ENCODE results near the gene SIPA1L3.

Gene SIPA1L3

DNA sequence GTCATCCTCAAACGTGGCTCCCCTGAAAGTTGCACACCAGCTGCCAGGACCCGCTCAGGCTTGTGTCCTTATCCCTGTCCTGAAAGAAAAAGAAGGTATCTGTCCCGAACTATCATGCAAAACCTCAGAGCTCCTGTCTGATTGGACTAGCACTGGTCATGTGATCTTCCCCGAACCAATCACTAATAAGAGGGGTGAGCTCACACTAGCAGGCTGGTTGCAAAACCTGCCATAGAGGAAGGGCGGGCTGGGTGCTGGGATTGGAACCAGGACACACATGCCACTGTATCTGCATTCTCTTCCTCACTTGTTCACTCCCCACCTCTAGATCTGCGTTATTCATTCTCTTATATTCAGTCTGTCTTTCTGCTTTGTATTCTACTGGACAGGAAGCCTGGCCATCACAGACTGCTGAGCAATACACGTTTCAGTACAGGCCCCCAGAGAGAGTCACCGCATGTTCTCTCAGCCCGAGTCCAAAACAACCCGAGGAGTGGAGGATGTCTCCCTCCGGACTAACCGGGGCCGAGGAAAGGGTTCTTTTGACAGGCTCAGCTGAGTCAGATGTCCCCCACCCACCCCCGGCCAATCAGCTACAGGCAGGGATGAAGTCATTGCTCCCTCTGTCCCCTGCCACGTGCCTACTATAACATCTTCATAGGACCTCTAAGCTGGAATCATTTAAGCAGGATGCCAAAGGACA lies 97.7 kb downstream of the SIPA1L3 start (continued):
- no peak for TF ChIP-seq ZNF121 (tag by site-specific recombination; IDR thresholded peaks at IDR 0.05)
- TF ChIP-seq, protein P1, sequence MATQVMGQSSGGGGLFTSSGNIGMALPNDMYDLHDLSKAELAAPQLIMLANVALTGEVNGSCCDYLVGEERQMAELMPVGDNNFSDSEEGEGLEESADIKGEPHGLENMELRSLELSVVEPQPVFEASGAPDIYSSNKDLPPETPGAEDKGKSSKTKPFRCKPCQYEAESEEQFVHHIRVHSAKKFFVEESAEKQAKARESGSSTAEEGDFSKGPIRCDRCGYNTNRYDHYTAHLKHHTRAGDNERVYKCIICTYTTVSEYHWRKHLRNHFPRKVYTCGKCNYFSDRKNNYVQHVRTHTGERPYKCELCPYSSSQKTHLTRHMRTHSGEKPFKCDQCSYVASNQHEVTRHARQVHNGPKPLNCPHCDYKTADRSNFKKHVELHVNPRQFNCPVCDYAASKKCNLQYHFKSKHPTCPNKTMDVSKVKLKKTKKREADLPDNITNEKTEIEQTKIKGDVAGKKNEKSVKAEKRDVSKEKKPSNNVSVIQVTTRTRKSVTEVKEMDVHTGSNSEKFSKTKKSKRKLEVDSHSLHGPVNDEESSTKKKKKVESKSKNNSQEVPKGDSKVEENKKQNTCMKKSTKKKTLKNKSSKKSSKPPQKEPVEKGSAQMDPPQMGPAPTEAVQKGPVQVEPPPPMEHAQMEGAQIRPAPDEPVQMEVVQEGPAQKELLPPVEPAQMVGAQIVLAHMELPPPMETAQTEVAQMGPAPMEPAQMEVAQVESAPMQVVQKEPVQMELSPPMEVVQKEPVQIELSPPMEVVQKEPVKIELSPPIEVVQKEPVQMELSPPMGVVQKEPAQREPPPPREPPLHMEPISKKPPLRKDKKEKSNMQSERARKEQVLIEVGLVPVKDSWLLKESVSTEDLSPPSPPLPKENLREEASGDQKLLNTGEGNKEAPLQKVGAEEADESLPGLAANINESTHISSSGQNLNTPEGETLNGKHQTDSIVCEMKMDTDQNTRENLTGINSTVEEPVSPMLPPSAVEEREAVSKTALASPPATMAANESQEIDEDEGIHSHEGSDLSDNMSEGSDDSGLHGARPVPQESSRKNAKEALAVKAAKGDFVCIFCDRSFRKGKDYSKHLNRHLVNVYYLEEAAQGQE (tag by site-specific recombination; IDR thresholded peaks at IDR 0.05), result peak; percentile 9; the same call in 1 of the 2 replicates
- TF ChIP-seq ZNF175 (tag by site-specific recombination; IDR thresholded peaks at IDR 0.05), result no peak
- peak; percentile 87 for TF ChIP-seq ZNF629 (tag by site-specific recombination; IDR thresholded peaks at IDR 0.05)
- TF ChIP-seq ZNF670 (tag by site-specific recombination; IDR thresholded peaks at IDR 0.05; ENCODE audit: low read depth), result no peak
- no peak for TF ChIP-seq ZNF701 (tag by site-specific recombination; IDR thresholded peaks at IDR 0.05)
- no peak for TF ChIP-seq ZNF211 (tag by site-specific recombination; IDR thresholded peaks at IDR 0.05; ENCODE audit: low read depth)
- TF ChIP-seq YY1 (tag by site-specific recombination; IDR thresholded peaks at IDR 0.05), result no peak
- TF ChIP-seq YY2 (tag by site-specific recombination; IDR thresholded peaks at IDR 0.05), result no peak
- TF ChIP-seq, protein P2, sequence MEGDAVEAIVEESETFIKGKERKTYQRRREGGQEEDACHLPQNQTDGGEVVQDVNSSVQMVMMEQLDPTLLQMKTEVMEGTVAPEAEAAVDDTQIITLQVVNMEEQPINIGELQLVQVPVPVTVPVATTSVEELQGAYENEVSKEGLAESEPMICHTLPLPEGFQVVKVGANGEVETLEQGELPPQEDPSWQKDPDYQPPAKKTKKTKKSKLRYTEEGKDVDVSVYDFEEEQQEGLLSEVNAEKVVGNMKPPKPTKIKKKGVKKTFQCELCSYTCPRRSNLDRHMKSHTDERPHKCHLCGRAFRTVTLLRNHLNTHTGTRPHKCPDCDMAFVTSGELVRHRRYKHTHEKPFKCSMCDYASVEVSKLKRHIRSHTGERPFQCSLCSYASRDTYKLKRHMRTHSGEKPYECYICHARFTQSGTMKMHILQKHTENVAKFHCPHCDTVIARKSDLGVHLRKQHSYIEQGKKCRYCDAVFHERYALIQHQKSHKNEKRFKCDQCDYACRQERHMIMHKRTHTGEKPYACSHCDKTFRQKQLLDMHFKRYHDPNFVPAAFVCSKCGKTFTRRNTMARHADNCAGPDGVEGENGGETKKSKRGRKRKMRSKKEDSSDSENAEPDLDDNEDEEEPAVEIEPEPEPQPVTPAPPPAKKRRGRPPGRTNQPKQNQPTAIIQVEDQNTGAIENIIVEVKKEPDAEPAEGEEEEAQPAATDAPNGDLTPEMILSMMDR (tag by site-specific recombination; IDR thresholded peaks at IDR 0.05), result no peak
- TF ChIP-seq ZFHX2 (tag by site-specific recombination; conservative IDR thresholded peaks at IDR 0.05), result no peak
- no peak for TF ChIP-seq SCRT1 (tag by site-specific recombination; IDR thresholded peaks at IDR 0.05; ENCODE audit: borderline replicate concordance)
- TF ChIP-seq ZNF16 (tag by site-specific recombination; IDR thresholded peaks at IDR 0.05; ENCODE audit: low read depth), result no peak
- peak; percentile 92 for TF ChIP-seq KLF8 (tag by site-specific recombination; IDR thresholded peaks at IDR 0.05)
- no peak for TF ChIP-seq ZNF146 (tag by site-specific recombination; IDR thresholded peaks at IDR 0.05)
- no peak for TF ChIP-seq ZNF664 (tag by site-specific recombination; IDR thresholded peaks at IDR 0.05)
- TF ChIP-seq ZNF132 (tag by site-specific recombination; IDR thresholded peaks at IDR 0.05; ENCODE audit: borderline replicate concordance), result no peak
- no peak for TF ChIP-seq SALL2 (tag by site-specific recombination; IDR thresholded peaks at IDR 0.05; ENCODE audit: borderline replicate concordance)
- TF ChIP-seq ZNF155 (tag by site-specific recombination; IDR thresholded peaks at IDR 0.05), result no peak
- TF ChIP-seq, protein P3, sequence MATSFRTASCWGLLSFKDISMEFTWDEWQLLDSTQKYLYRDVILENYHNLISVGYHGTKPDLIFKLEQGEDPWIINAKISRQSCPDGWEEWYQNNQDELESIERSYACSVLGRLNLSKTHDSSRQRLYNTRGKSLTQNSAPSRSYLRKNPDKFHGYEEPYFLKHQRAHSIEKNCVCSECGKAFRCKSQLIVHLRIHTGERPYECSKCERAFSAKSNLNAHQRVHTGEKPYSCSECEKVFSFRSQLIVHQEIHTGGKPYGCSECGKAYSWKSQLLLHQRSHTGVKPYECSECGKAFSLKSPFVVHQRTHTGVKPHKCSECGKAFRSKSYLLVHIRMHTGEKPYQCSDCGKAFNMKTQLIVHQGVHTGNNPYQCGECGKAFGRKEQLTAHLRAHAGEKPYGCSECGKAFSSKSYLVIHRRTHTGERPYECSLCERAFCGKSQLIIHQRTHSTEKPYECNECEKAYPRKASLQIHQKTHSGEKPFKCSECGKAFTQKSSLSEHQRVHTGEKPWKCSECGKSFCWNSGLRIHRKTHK (tag by site-specific recombination; IDR thresholded peaks at IDR 0.05), result no peak
- peak; percentile 92 for TF ChIP-seq ZNF24 (tag by site-specific recombination; IDR thresholded peaks at IDR 0.05)
- TF ChIP-seq GLIS1 (tag by site-specific recombination; IDR thresholded peaks at IDR 0.05), result peak; percentile 75
- TF ChIP-seq ZNF37A (tag by site-specific recombination; IDR thresholded peaks at IDR 0.05), result no peak
- TF ChIP-seq ZBTB20 (tag by site-specific recombination; IDR thresholded peaks at IDR 0.05), result peak; percentile 98
- TF ChIP-seq, protein P4, sequence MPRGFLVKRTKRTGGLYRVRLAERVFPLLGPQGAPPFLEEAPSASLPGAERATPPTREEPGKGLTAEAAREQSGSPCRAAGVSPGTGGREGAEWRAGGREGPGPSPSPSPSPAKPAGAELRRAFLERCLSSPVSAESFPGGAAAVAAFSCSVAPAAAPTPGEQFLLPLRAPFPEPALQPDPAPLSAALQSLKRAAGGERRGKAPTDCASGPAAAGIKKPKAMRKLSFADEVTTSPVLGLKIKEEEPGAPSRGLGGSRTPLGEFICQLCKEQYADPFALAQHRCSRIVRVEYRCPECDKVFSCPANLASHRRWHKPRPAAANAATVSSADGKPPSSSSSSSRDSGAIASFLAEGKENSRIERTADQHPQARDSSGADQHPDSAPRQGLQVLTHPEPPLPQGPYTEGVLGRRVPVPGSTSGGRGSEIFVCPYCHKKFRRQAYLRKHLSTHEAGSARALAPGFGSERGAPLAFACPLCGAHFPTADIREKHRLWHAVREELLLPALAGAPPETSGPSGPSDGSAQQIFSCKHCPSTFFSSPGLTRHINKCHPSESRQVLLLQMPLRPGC (tag by site-specific recombination; IDR thresholded peaks at IDR 0.05), result peak; percentile 47
- TF ChIP-seq, protein P5, sequence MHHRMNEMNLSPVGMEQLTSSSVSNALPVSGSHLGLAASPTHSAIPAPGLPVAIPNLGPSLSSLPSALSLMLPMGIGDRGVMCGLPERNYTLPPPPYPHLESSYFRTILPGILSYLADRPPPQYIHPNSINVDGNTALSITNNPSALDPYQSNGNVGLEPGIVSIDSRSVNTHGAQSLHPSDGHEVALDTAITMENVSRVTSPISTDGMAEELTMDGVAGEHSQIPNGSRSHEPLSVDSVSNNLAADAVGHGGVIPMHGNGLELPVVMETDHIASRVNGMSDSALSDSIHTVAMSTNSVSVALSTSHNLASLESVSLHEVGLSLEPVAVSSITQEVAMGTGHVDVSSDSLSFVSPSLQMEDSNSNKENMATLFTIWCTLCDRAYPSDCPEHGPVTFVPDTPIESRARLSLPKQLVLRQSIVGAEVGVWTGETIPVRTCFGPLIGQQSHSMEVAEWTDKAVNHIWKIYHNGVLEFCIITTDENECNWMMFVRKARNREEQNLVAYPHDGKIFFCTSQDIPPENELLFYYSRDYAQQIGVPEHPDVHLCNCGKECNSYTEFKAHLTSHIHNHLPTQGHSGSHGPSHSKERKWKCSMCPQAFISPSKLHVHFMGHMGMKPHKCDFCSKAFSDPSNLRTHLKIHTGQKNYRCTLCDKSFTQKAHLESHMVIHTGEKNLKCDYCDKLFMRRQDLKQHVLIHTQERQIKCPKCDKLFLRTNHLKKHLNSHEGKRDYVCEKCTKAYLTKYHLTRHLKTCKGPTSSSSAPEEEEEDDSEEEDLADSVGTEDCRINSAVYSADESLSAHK (tag by site-specific recombination; IDR thresholded peaks at IDR 0.05), result no peak
- TF ChIP-seq, protein P6, sequence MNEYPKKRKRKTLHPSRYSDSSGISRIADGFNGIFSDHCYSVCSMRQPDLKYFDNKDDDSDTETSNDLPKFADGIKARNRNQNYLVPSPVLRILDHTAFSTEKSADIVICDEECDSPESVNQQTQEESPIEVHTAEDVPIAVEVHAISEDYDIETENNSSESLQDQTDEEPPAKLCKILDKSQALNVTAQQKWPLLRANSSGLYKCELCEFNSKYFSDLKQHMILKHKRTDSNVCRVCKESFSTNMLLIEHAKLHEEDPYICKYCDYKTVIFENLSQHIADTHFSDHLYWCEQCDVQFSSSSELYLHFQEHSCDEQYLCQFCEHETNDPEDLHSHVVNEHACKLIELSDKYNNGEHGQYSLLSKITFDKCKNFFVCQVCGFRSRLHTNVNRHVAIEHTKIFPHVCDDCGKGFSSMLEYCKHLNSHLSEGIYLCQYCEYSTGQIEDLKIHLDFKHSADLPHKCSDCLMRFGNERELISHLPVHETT (tag by site-specific recombination; IDR thresholded peaks at IDR 0.05), result no peak; the same call in none of the 2 replicates
